Measurements from ENCODE around the gene BTN1A1.
A peak's percentile ranks its signal among the peaks of the same experiment; 100 is the strongest.

The BTN1A1 gene

DNA sequence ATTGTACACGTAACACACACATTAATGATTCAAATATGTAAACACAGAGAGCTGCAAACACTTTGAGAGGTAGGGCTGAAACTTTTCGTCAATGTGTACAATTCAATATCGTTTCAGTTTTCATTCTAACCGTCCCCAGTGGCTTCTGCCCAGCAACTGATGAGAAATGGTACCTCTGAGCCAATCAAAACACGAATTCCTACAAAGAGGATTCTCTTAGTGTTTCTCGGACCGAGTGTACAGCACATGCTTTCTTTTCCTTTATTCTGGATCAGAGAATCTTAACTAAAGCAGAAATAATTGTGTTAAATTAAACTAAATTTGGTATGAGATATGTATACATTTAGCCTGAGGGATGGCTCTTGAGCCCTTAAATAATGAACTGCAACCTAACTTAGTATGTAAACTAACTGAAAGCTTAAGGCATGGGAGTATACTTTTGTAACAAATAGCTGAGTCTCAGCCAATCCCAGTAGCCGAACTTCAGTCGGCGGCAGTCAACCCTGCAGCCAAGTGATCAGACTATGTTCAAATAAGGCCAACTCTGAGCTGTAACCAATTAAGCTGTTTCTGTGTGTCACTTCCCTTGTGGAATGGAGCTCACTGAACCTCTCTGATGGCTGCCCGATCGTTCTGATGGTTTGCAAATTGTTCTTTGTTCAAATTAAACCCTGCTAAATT, 26.2 kb upstream of the BTN1A1 start:
- peak; percentile 96 for DNase-seq (ENCODE audit: low read depth, low spot score)
- H3K9ac ChIP-seq (ENCODE audit: insufficient read length): peak overlapping the region; percentile 97

DNA sequence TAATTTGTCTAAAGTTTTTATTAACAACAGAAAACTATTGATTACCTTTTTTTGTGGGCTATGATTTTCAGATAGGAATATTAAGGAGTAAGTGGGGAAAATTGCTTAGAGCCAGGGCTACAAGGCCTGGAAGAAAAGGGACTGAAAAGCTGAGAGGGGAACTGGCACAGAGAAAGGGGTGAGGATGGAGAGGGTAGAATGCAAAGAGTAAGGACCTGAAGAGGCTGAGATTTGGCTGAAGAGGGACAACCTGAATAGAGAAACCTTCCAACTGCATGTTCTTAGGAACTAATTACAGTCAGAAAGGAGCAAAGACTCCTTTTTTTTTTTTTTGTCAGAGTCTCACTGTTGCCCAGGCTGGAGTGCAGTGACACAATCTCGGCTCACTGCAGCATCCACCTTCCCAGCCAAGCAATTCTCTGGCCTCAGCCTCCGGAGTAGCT, 25.6 kb upstream of the BTN1A1 start:
- peak overlapping the region; percentile 99 for H3K27ac ChIP-seq
- DNase-seq (ENCODE audit: low read depth, low spot score): no peak
- no peaks in the 10 kb centered on the region for H3K36me3 ChIP-seq (ENCODE audit: insufficient read depth, low read length)
- H3K9me3 ChIP-seq (ENCODE audit: low read depth, low read length): no peaks in the 10 kb centered on the region; the same call in 1 of the 2 replicates
- peak overlapping the region; percentile 97 for H3K9ac ChIP-seq (ENCODE audit: insufficient read length)
- TF ChIP-seq FOXP2 (optimal IDR thresholded peaks at IDR 0.05; ENCODE audit: control extremely low read depth, extremely low read length, insufficient read depth) (no peak), POLR2AphosphoS5 (IDR thresholded peaks at IDR 0.05; ENCODE audit: borderline replicate concordance, low read depth, low read length) (no peak), EZH2 (IDR thresholded peaks at IDR 0.05) (no peak)
- peak overlapping the region; percentile 85 for H3K4me3 ChIP-seq

More for the DNA sequence above, 26.2 kb upstream of the BTN1A1 start:
- Histone ChIP-seq H3K27ac (peak overlapping the region; percentile 99), H3K36me3 (ENCODE audit: insufficient read depth, low read length) (peaks cover 3% of the 10 kb centered on the region; the same call in 1 of the 2 replicates), H3K9me3 (ENCODE audit: low read depth, low read length) (no peaks in the 10 kb centered on the region; the same call in 1 of the 2 replicates), H3K4me3 (peak overlapping the region; percentile 85)
- TF ChIP-seq FOXP2 (optimal IDR thresholded peaks at IDR 0.05; ENCODE audit: control extremely low read depth, extremely low read length, insufficient read depth) (no peak), POLR2AphosphoS5 (IDR thresholded peaks at IDR 0.05; ENCODE audit: borderline replicate concordance, low read depth, low read length) (peak; percentile 94)

DNA sequence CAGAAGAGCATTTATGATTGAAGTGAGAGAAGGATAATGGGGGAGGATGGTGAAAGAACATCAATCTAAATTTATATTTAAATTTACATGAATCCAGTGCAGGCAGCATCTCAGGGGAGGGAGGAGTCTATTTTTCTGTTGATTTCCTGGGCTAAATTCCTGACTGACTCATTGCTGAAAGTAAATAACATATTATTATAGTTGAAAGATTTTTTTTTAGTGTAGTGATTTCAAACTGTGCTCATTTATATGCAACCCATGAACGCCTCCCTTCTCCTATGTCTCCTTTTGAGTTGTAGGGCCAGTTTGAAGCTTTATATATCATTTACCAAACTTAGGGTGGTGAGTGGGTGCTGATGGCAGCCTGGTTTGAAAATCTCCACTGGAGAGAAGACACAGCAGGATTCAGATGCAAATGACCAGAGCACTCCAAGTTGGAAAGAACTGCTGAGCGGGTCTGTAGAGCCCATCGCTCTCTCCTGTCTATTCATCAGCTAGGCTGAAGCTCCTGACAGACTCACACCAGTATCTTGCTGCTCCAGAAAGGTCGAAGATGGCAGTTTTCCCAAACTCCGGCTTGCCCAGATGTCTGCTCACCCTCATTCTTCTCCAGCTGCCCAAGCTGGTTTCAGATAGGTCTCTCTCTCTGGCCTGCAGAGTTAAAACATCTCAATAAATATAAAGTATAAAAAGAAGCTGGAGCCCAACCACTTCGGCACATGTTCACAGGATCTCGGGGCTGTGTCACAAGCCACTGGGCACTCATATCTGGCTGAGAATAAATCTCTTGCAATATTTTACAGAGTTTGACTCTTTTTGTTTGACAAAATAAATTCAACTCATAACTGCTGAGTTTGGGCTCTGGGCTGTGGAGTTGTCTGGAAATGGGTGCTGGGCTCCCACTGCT, 24.0 kb upstream of the BTN1A1 start:
- Histone ChIP-seq H3K9ac (ENCODE audit: insufficient read length) (no peak overlapping the region), H3K4me3 (no peak overlapping the region), H3K9me3 (ENCODE audit: low read depth, low read length) (no peaks in the 10 kb centered on the region; the same call in 1 of the 2 replicates), H3K27ac (peak overlapping the region; percentile 99; the same call in 1 of the 2 replicates), H3K36me3 (ENCODE audit: insufficient read depth, low read length) (no peaks in the 10 kb centered on the region)
- TF ChIP-seq POLR2AphosphoS5 (IDR thresholded peaks at IDR 0.05; ENCODE audit: borderline replicate concordance, low read depth, low read length) (no peak), EZH2 (IDR thresholded peaks at IDR 0.05) (no peak), FOXP2 (optimal IDR thresholded peaks at IDR 0.05; ENCODE audit: control extremely low read depth, extremely low read length, insufficient read depth) (no peak)
- no peak for DNase-seq (ENCODE audit: low read depth, low spot score)

DNA sequence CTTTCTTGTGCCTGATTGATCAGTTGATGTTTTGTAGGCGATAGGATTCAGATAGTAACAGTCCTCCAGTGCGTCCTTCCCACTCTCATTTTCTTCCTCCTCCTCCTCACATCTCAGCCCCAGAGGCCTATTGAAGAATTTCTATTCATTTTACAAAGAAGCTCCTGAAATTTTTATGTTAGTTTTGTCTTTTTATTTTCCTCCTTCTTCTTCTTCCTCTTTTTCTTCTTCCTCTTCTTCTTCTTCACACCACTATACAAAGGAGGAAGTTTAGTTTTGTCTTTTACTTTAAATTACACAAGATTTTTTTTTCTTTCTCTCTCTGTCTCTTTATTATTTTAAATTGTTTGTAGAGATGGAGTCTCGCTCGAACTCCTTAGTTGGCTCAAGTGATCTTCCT, 23.2 kb upstream of the BTN1A1 start:
- TF ChIP-seq EZH2 (IDR thresholded peaks at IDR 0.05) (no peak), POLR2AphosphoS5 (IDR thresholded peaks at IDR 0.05; ENCODE audit: borderline replicate concordance, low read depth, low read length) (no peak), FOXP2 (optimal IDR thresholded peaks at IDR 0.05; ENCODE audit: control extremely low read depth, extremely low read length, insufficient read depth) (no peak)
- H3K4me3 ChIP-seq: no peak overlapping the region
- H3K9ac ChIP-seq (ENCODE audit: insufficient read length): no peak overlapping the region
- H3K36me3 ChIP-seq (ENCODE audit: insufficient read depth, low read length): no peaks in the 10 kb centered on the region
- H3K9me3 ChIP-seq (ENCODE audit: low read depth, low read length): no peaks in the 10 kb centered on the region; the same call in 1 of the 2 replicates
- no peak overlapping the region for H3K27ac ChIP-seq
- no peak for DNase-seq (ENCODE audit: low read depth, low spot score)

DNA sequence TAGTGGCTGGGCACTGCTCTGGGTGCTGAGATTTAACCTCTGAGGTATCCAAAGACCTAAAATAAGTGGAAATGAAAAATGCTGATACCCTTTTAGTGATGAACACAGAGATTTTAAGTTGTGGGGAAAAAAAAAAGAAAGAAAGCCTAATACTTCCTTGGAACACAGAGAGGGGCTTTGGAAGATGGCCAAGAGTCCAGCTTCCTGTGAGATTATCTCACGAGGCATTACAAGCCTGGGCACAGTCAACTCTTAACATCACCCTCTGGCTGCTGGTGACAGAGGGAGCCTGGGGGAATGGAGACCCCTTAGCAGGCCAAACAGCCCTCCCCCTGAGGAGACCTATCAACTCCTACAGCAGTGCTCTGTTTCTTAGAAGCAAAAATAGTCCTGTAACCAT, 22.7 kb upstream of the BTN1A1 start:
- H3K27ac ChIP-seq: no peak overlapping the region
- H3K4me3 ChIP-seq: no peak overlapping the region
- no peaks in the 10 kb centered on the region; the same call in 1 of the 2 replicates for H3K9me3 ChIP-seq (ENCODE audit: low read depth, low read length)
- H3K36me3 ChIP-seq (ENCODE audit: insufficient read depth, low read length): no peaks in the 10 kb centered on the region
- no peak for DNase-seq (ENCODE audit: low read depth, low spot score)
- TF ChIP-seq EZH2 (IDR thresholded peaks at IDR 0.05) (no peak), POLR2AphosphoS5 (IDR thresholded peaks at IDR 0.05; ENCODE audit: borderline replicate concordance, low read depth, low read length) (no peak), FOXP2 (optimal IDR thresholded peaks at IDR 0.05; ENCODE audit: control extremely low read depth, extremely low read length, insufficient read depth) (no peak)
- H3K9ac ChIP-seq (ENCODE audit: insufficient read length): no peak overlapping the region

DNA sequence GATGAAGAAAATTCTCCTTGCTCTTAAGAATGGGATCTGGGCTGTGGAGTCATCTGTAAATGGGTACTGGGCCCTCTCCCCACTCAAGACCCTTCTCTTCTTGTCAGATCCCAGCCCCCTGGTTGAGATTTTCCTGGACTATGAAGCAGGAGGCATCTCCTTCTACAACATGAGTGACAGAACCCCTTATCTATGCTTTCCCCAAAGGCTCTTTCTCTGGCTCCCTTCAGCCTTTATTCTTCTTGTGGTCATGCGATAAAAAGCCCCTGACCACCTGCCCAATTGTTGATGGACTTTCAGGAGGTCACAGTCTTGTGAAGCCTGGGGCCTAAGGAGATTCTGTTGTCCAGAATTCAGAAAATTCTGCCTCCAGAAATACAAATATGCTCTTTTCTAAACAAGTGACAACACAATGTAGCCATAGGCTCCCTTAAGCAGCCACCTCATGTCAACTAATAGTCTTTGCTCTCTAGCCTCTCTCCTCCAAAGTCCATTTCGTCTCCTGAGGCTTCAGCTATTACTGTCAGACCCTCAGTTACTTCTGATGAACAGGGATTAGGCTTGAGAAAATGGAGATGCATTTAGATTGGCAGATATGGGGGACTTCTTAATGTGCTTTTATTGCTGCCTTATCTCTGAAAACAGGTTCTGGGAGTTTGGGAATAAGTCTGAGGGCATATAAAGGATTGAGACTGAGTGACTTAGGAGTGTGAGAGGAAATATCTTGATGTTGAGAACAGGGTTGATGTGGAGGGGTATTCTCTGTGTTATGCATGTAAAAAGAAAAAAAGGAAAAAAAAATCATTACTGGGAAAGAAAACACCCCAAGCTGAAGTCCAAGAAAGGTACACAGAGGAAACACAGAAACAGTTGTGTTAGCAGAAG, 21.8 kb upstream of the BTN1A1 start:
- no peak for DNase-seq (ENCODE audit: low read depth, low spot score)
- TF ChIP-seq POLR2AphosphoS5 (IDR thresholded peaks at IDR 0.05; ENCODE audit: borderline replicate concordance, low read depth, low read length): no peak
- TF ChIP-seq FOXP2 (optimal IDR thresholded peaks at IDR 0.05; ENCODE audit: control extremely low read depth, extremely low read length, insufficient read depth): no peak
- TF ChIP-seq EZH2 (IDR thresholded peaks at IDR 0.05): no peak
- Histone ChIP-seq H3K27ac (no peak overlapping the region), H3K4me3 (no peak overlapping the region), H3K36me3 (ENCODE audit: insufficient read depth, low read length) (no peaks in the 10 kb centered on the region), H3K9ac (ENCODE audit: insufficient read length) (no peak overlapping the region), H3K9me3 (ENCODE audit: low read depth, low read length) (no peaks in the 10 kb centered on the region)

DNA sequence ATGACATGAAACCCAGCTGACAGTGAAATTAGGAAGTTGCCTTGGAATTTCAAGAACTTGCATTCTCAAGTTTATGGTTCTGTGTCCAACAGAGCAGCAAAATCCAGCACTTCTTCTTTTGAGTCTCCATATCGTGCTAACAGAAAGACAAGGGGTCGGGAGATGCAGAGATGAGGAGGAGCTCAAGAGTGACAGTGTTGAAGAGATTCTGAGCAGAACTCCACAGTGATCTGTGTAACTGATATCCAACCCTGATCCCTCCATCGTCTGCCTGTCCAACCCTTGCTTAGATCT, 21.2 kb upstream of the BTN1A1 start:
- no peak for DNase-seq (ENCODE audit: low read depth, low spot score)
- TF ChIP-seq EZH2 (IDR thresholded peaks at IDR 0.05) (no peak), POLR2AphosphoS5 (IDR thresholded peaks at IDR 0.05; ENCODE audit: borderline replicate concordance, low read depth, low read length) (no peak), FOXP2 (optimal IDR thresholded peaks at IDR 0.05; ENCODE audit: control extremely low read depth, extremely low read length, insufficient read depth) (no peak)

More for the DNA sequence above, 21.2 kb upstream of the BTN1A1 start:
- Histone ChIP-seq H3K4me3 (no peak overlapping the region), H3K36me3 (ENCODE audit: insufficient read depth, low read length) (no peaks in the 10 kb centered on the region), H3K27ac (no peak overlapping the region), H3K9me3 (ENCODE audit: low read depth, low read length) (no peaks in the 10 kb centered on the region), H3K9ac (ENCODE audit: insufficient read length) (no peak overlapping the region)
